OCI-LY3 (cell line): ENCODE measurements around the gene ALDH1L1.

ENCODE experiments used
- EZH2phosphoT487 ChIP-seq: fragments of 200-600 bp; shearing (Covaris generic); IDR thresholded peaks from 2 replicates; pipeline ENCODE4 v1.6.1; 2018; ENCODE audit warnings: antibody characterized with exemption, mixed run types, low read depth
- TF ChIP-seq, protein P1 (sequence below): fragments of 200-600, 300-600 bp; sonication (generic); IDR thresholded peaks from 2 replicates; pipeline ENCODE4 v1.5.1; 2014; ENCODE audit warnings: antibody characterized with exemption, low read length, low read depth

DNA sequence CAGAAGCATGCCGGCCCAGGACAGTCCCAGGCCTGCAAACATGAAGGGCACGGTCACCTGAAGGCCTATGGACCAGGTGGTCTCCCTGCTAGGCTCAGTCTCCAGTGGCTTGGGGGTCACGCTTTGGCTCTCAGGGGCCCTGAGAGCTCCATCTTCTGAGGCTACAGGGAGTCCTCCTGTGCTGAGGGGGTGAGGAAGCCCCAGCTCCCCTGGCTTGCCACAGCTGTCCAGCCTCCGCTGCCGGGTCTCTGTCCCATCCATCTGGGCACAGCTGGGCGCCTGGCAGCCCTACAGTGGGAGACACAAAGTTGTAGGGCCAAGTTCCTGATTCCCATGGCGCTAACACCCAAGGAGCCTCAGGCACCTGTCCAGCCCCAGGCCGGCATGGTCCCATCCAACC is 112.4 kb downstream of the ALDH1L1 start:
- TF ChIP-seq, protein P1, sequence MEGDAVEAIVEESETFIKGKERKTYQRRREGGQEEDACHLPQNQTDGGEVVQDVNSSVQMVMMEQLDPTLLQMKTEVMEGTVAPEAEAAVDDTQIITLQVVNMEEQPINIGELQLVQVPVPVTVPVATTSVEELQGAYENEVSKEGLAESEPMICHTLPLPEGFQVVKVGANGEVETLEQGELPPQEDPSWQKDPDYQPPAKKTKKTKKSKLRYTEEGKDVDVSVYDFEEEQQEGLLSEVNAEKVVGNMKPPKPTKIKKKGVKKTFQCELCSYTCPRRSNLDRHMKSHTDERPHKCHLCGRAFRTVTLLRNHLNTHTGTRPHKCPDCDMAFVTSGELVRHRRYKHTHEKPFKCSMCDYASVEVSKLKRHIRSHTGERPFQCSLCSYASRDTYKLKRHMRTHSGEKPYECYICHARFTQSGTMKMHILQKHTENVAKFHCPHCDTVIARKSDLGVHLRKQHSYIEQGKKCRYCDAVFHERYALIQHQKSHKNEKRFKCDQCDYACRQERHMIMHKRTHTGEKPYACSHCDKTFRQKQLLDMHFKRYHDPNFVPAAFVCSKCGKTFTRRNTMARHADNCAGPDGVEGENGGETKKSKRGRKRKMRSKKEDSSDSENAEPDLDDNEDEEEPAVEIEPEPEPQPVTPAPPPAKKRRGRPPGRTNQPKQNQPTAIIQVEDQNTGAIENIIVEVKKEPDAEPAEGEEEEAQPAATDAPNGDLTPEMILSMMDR, result no peak
- no peak for TF ChIP-seq EZH2phosphoT487
